Lower leg skin (tissue), 3 donors: Measurements from ENCODE around the gene FUT2.

ENCODE experiments used
- POLR2A ChIP-seq, 2 donors: fragments of 450-650 bp; IDR thresholded peaks; one replicate each; pipeline ENCODE4 v1.6.1; 2016 to 2017; ENCODE audit warnings: antibody characterized with exemption in 2 of 2, mild to moderate bottlenecking in 1 of 2, moderate library complexity in 1 of 2
- TF ChIP-seq, protein P1 (sequence below), 3 donors: fragments of 450-650 bp; IDR thresholded peaks; one replicate each; pipeline ENCODE4 v1.5.1; 2016; ENCODE audit warnings: antibody characterized with exemption in 3 of 3, mild to moderate bottlenecking in 3 of 3, moderate library complexity in 2 of 3

- TF ChIP-seq, protein P1, sequence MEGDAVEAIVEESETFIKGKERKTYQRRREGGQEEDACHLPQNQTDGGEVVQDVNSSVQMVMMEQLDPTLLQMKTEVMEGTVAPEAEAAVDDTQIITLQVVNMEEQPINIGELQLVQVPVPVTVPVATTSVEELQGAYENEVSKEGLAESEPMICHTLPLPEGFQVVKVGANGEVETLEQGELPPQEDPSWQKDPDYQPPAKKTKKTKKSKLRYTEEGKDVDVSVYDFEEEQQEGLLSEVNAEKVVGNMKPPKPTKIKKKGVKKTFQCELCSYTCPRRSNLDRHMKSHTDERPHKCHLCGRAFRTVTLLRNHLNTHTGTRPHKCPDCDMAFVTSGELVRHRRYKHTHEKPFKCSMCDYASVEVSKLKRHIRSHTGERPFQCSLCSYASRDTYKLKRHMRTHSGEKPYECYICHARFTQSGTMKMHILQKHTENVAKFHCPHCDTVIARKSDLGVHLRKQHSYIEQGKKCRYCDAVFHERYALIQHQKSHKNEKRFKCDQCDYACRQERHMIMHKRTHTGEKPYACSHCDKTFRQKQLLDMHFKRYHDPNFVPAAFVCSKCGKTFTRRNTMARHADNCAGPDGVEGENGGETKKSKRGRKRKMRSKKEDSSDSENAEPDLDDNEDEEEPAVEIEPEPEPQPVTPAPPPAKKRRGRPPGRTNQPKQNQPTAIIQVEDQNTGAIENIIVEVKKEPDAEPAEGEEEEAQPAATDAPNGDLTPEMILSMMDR (IDR thresholded peaks at IDR 0.05): no peak
- TF ChIP-seq POLR2A (IDR thresholded peaks at IDR 0.05): no peak
Measured at GRCh38 chr19:48726556-48726955, 30.8 kb downstream of the FUT2 start.
